ENCODE results near the gene PTPA. TPM values are rescaled to one million over a fixed set of nuclear protein-coding genes. Genes with fewer than 3 reads are reported as not detected.

The PTPA gene
- 162 TPM for total RNA-seq
- long read RNA-seq, transcript PTPA-210 (3 exons, 1,153 nt) = major isoform, 80 of 175 reads
- long read RNA-seq, transcript PTPA-214 (3 exons, 988 nt) = minor isoform, 12 of 175 reads
- long read RNA-seq, transcript PTPA-207 (10 exons, 2,737 nt) = minor isoform, 38 of 175 reads
- long read RNA-seq, partial matches to known transcripts = 11 of 175 reads
- long read RNA-seq, other reads (novel, unspliced or antisense) = 26 of 175 reads

DNA sequence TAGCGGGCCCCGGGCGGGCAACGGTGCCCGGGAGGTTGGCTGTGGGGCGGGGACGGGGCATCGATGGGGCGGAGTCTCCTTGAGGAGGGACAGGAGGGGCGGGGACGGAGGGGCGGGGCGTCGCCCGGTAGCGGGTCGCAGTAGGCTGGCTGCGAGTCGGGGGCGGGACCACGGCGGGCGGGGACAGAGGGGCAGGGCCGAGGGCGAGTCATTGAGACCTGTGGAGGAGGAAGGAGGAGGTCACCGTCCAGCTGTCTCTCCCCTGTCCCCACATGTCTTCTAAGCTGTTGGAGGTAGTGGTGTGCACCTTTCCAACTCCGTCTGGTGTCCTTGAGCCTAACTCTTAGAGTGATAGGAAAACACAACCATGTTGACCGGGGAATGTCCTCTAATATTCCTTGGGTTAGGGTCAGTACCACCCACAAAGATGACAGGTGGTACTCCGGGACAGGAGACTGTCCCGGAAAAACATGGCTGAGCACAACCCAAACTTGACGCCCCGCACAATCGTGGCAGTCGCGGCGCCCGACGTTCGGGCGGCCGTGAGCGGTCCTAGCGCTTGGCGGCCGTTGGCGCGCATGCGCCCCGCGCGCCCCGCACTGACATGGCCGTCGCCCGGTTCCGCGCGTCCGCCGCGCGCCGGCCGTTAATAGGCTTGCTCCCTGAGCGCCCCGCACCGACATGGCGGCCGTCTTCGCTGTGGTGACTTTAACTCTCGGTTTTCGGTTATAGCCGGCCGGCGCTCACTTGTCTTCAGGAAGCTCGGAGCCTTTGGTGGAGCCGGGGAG is at the start of gene PTPA, which contains the start of gene CRAT:
Gene PTPA, plus strand, starts transcription at position 676 of the 788 bp plus-strand sequence. CDS start 186 bp downstream, outside the sequence.
Gene CRAT, minus strand, starts transcription at position 54 of the 788 bp plus-strand sequence. CDS start 284 bp downstream, outside the sequence.
- intact Hi-C loops (cut with micrococcal nuclease) = no loop called here
- Histone ChIP-seq H3K4me1 (peaks cover 64% of the 10 kb centered on the region), H3K27ac (replicated peaks) (peak within 1 kb of the TSS; percentile 99), H3K27me3 (ENCODE audit: low read depth) (no peaks in the 10 kb centered on the region), H3K36me3 (peaks cover 19% of the 10 kb centered on the region), H3K4me3 (peak within 1 kb of the TSS; percentile 89), H3K9me3 (replicated peaks) (no peaks in the 10 kb centered on the region)
- TF ChIP-seq, protein P1, sequence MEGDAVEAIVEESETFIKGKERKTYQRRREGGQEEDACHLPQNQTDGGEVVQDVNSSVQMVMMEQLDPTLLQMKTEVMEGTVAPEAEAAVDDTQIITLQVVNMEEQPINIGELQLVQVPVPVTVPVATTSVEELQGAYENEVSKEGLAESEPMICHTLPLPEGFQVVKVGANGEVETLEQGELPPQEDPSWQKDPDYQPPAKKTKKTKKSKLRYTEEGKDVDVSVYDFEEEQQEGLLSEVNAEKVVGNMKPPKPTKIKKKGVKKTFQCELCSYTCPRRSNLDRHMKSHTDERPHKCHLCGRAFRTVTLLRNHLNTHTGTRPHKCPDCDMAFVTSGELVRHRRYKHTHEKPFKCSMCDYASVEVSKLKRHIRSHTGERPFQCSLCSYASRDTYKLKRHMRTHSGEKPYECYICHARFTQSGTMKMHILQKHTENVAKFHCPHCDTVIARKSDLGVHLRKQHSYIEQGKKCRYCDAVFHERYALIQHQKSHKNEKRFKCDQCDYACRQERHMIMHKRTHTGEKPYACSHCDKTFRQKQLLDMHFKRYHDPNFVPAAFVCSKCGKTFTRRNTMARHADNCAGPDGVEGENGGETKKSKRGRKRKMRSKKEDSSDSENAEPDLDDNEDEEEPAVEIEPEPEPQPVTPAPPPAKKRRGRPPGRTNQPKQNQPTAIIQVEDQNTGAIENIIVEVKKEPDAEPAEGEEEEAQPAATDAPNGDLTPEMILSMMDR (IDR thresholded peaks at IDR 0.05; ENCODE audit: borderline replicate concordance) = no peak
- peak; percentile 99 for DNase-seq

DNA sequence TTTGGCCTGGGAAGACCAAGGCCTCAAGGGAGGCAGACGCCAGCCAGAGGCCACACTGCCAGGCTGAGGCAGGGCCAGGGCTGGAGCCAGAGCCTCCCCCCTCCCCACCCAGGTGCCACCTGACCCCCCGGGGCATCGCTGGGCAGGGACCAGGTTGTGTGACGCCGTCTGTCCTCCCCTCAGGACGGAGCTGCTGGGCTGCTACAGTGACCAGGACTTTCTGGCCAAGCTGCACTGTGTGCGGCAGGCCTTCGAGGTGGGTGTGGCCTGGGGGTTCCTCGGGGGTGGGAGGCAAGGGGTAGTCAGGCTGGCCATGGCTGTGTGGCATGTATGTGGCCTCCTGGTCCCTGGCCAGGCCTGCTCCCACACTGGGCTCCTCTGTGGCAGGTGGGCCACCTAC is 48.2 kb upstream of the PTPA start:
- H3K27ac ChIP-seq (replicated peaks) = no peak overlapping the region
- intact Hi-C loops (cut with micrococcal nuclease) = no loop called here
- TF ChIP-seq, protein P1 (IDR thresholded peaks at IDR 0.05; ENCODE audit: borderline replicate concordance) = no peak
- no peaks in the 10 kb centered on the region for H3K4me1 ChIP-seq
- no peaks in the 10 kb centered on the region for H3K27me3 ChIP-seq (ENCODE audit: low read depth)
- no peaks in the 10 kb centered on the region for H3K9me3 ChIP-seq (replicated peaks)
- DNase-seq = no peak
- H3K36me3 ChIP-seq = peaks cover 86% of the 10 kb centered on the region
- H3K4me3 ChIP-seq = no peak overlapping the region

DNA sequence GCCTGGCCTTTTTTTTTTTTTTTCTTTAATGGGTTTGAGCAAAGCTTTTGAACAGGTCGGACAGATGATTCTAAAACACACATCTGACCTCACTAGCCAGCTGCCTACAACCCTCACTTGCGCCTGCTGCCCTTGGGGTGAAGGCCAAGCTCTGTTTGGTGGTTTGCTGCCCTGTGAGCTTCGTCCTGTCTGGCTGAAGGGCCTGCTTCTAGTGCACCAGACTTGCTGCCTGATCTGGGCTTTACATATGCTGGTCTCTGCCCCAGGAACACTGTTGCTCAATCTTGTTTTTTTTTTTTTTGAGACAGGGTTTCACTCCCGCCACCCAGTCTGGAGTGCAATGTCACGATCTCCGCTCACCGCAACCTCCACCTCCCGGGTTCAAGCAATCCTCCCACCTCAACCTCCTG is 46.7 kb upstream of the PTPA start:
- TF ChIP-seq, protein P1 (IDR thresholded peaks at IDR 0.05; ENCODE audit: borderline replicate concordance) = no peak
- intact Hi-C loops (cut with micrococcal nuclease) = no loop called here
- no peaks in the 10 kb centered on the region for H3K27me3 ChIP-seq (ENCODE audit: low read depth)
- H3K36me3 ChIP-seq = peaks cover 88% of the 10 kb centered on the region
- peaks cover 13% of the 10 kb centered on the region for H3K4me1 ChIP-seq
- no peak for DNase-seq
- no peaks in the 10 kb centered on the region for H3K9me3 ChIP-seq (replicated peaks)
- no peak overlapping the region for H3K4me3 ChIP-seq
- H3K27ac ChIP-seq (replicated peaks) = no peak overlapping the region

DNA sequence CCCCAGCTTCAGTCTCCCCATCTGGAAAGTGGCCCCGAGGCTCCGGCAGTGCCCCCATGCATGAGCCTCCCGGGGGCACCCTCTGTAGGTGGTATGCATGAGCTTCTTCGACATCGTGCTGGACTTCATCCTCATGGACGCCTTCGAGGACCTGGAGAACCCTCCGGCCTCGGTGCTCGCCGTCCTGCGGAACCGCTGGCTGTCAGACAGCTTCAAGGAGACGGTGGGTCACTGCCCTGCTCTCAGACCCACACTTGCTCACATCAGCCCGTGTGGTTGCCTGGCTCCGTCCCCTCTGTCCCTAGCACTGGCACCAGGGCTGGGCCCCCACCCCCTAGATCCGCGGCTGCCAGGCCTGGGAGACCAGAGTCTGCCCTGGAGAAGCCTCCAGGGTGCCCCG is 43.1 kb upstream of the PTPA start:
- Histone ChIP-seq H3K9me3 (replicated peaks) (no peaks in the 10 kb centered on the region), H3K36me3 (peaks cover 66% of the 10 kb centered on the region), H3K27ac (replicated peaks) (peak overlapping the region; percentile 92), H3K4me3 (no peak overlapping the region), H3K4me1 (peaks cover 22% of the 10 kb centered on the region), H3K27me3 (ENCODE audit: low read depth) (no peaks in the 10 kb centered on the region)
- TF ChIP-seq, protein P1 (IDR thresholded peaks at IDR 0.05; ENCODE audit: borderline replicate concordance) = no peak
- no peak for DNase-seq
- intact Hi-C loops (cut with micrococcal nuclease) = no loop called here

DNA sequence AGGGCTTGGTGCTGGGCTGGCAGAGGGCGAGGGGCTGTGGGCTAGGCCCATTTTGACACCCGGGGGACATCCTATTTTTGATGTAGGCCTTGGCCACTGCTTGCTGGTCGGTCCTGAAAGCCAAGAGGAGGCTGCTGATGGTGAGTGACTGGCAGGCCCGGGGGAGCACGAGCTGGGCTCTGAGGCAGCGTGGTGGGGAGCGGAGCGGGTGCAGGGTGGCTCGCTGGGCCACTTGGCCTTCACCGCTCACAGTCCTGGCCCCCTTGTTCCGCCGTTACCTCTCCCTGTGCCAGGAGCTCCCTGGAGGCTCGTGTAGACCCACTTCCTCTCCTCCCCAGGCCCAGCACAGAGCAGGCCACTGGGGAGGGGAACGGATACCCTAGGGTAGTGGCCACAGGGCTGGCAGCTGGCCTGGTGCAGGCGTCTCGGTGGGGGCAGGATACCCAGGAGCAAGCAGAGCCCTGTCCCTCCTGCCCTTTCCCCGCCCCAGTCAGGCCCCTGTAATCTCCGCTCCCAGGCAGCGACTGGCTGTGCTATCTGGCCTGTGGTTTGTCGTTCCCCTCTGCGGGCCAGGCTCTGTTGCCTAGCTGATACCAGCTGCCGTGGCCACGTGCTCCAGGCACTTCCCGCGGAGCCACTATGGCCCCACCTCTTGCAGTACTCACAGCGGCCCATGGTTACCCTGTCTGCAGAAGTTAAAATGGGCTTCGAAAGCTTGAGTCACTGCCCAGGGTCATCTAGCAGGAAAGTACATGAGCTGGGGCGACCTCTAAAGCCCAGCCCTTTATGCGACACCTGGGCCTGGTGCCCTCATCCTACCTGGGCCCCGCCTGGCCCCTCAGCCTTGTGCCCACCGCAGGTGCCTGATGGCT is 42.0 kb upstream of the PTPA start:
- DNase-seq = peak; percentile 83
- intact Hi-C loops (cut with micrococcal nuclease) = no loop called here
- Histone ChIP-seq H3K4me1 (peaks cover 22% of the 10 kb centered on the region), H3K27ac (replicated peaks) (peak overlapping the region; percentile 92), H3K4me3 (peak overlapping the region; percentile 40), H3K27me3 (ENCODE audit: low read depth) (no peaks in the 10 kb centered on the region), H3K9me3 (replicated peaks) (no peaks in the 10 kb centered on the region), H3K36me3 (peaks cover 56% of the 10 kb centered on the region)
- TF ChIP-seq, protein P1 (IDR thresholded peaks at IDR 0.05; ENCODE audit: borderline replicate concordance) = peak; percentile 29
